Stomach (tissue), 9 donors: ENCODE data around the gene TATDN3. TPM values are rescaled to one million over a fixed set of nuclear protein-coding genes. Genes with fewer than 3 reads are reported as not detected.
"Not testable (repeated sequence)": the region's sequence is repeated elsewhere in the genome, so short reads cannot be mapped to it uniquely, and the experiment has no call there.

Experiments
- DNase-seq, 2 donors: peaks; one replicate each; pipeline versions ENCODE4 v3.0.0 to v3.0.0-alpha.2; 2013 to 2019
- H3K27ac ChIP-seq, 5 donors: fragments of 200-600 bp in 4 of 5; sonication (generic) in 4 of 5; one replicate each; pipeline ENCODE4 v1.5.1; 2013 to 2019; ENCODE audit warnings: mild to moderate bottlenecking in 1 of 5, moderate library complexity in 1 of 5
- H3K27me3 ChIP-seq, 3 donors: fragments of 200-600 bp; sonication (generic); one replicate each; pipeline ENCODE4 v1.5.1; 2017 to 2019; ENCODE audit warnings: mixed run types in 1 of 3
- H3K36me3 ChIP-seq, 4 donors: fragments of 200-600 bp; sonication (generic); 1 replicate in 3 of 4; 2 replicates in 1 of 4; pipeline ENCODE4 v1.5.1; 2016 to 2019
- H3K4me1 ChIP-seq, 4 donors: fragments of 200-600 bp; sonication (generic); one replicate each; pipeline ENCODE4 v1.5.1; 2016 to 2019
- H3K4me3 ChIP-seq, 4 donors: fragments of 200-600 bp; sonication (generic) in 3 of 4; one replicate each; pipeline ENCODE4 v1.5.1; 2016 to 2019; ENCODE audit warnings: mild to moderate bottlenecking in 1 of 4
- H3K9me3 ChIP-seq, 4 donors: fragments of 200-600 bp; sonication (generic); one replicate each; pipeline ENCODE4 v1.5.1; 2016 to 2019
- EP300 ChIP-seq: sonication (generic); formaldehyde crosslinking; IDR thresholded peaks from one replicate; pipeline ENCODE4 v1.6.1; 2017; ENCODE audit warnings: antibody characterized with exemption
- POLR2A ChIP-seq, 4 donors: fragments of 450-650 bp; IDR thresholded peaks; one replicate each; pipeline ENCODE4 v1.6.1; 2016; ENCODE audit warnings: antibody characterized with exemption in 4 of 4, control low read depth in 2 of 4, mild to moderate bottlenecking in 1 of 4, moderate library complexity in 1 of 4
- POLR2AphosphoS5 ChIP-seq, 3 donors: sonication (generic); formaldehyde crosslinking; IDR thresholded peaks; one replicate each; pipeline ENCODE4 v1.6.1; 2016; ENCODE audit warnings: antibody characterized with exemption in 3 of 3
- WGBS, 5 donors: extraction: QIAGEN DNeasy Blood & Tissue Kit in 3 of 5; methylation state at CpG; one replicate each; pipeline versions ENCODE4 v1.1.5 to v1.1.7; 2013 to 2018; 5-methylcytosine and 5-hydroxymethylcytosine counted together
- intact Hi-C: fragments of 100-400 bp; cut with DNase I; formaldehyde crosslinking; loops from one replicate; pipeline ENCODE4 v1.15.1; 2023; ENCODE audit warnings: low total_unique reads
- polyA plus RNA-seq, 3 donors: library from polyadenylated mRNA; stranded (reverse); fragments of 200-250 nt; gene quantifications; one replicate each; pipeline ENCODE4 v1.2.3, GENCODE V29; 2013
- total RNA-seq, 5 donors: library from RNA; depleted of rRNA; stranded (reverse); fragments of >200 nt; gene quantifications; one replicate each; pipeline versions ENCODE4 v1.1.0 to v1.2.3, GENCODE V29; 2014 to 2016
- TF ChIP-seq, protein P1 (sequence below), 7 experiments: fragments of 450-650 bp in 4 of 7; fragments of 200-600 bp in 3 of 7; sonication (generic) in 3 of 7; IDR thresholded peaks; one replicate each; pipeline ENCODE4 v1.5.1; 2016 to 2019; ENCODE audit warnings: antibody characterized with exemption in 7 of 7, control low read depth in 2 of 7, mild to moderate bottlenecking in 1 of 7
- donor health status: healthy with polysubstance abuse.
- donor health status: Bipolar disorder and iron deficiency.
- donor health status: healthy.

The TATDN3 gene
- total and polyA plus RNA-seq, 8 donors, result 2.6 to 52.2 (median 10.2) TPM

GRCh38 chr1:212777151-212777550 lies 14.5 kb upstream of the TATDN3 start:
- TF ChIP-seq POLR2AphosphoS5 (IDR thresholded peaks at IDR 0.05) (no peak), POLR2A (IDR thresholded peaks at IDR 0.05) (no peak)
- no peaks in the 10 kb centered on the region for H3K27me3 ChIP-seq
- H3K9me3 ChIP-seq, result no peaks in the 10 kb centered on the region
- DNase-seq, result no peak
- intact Hi-C loops, result no loop called here
- no peak overlapping the region for H3K4me3 ChIP-seq
- 90 to 95% (median 95%) methylated on average over 3 of the region's 3 CpGs for WGBS, 5 donors
- H3K4me1 ChIP-seq, result no peaks in the 10 kb centered on the region
- peaks cover 0 to 29% (median 24%) of the 10 kb centered on the region in 4 donors for H3K36me3 ChIP-seq
- H3K27ac ChIP-seq, result no peak overlapping the region

DNA sequence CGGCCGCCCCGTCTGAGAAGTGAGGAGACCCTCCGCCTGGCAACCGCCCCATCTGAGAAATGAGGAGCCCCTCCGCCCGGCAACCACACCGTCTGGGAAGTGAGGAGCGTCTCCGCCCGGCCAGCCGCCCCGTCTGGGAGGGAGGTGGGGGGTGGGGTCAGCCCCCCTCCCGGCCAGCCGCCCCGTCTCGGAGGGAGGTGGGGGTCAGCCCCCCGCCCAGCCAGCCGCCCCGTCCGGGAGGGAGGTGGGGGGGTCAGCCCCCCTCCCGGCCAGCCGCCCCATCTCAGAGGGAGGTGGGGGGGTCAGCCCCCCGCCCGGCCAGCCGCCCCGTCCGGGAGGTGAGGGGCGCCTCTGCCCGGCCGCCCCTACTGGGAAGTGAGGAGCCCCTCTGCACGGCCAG lies 12.6 kb upstream of the TATDN3 start:
- H3K36me3 ChIP-seq, result peaks cover 5 to 46% (median 42%) of the 10 kb centered on the region in 4 donors
- 87 to 100% (median 98%) methylated on average over 2 to 30 of the region's 32 CpGs; no CpG with 5 or more reads in 1 of the 5 donors for WGBS, 5 donors
- H3K9me3 ChIP-seq, intact Hi-C loops, H3K27ac ChIP-seq, H3K27me3 ChIP-seq, H3K4me1 ChIP-seq, H3K4me3 ChIP-seq, DNase-seq: not testable (repeated sequence)

DNA sequence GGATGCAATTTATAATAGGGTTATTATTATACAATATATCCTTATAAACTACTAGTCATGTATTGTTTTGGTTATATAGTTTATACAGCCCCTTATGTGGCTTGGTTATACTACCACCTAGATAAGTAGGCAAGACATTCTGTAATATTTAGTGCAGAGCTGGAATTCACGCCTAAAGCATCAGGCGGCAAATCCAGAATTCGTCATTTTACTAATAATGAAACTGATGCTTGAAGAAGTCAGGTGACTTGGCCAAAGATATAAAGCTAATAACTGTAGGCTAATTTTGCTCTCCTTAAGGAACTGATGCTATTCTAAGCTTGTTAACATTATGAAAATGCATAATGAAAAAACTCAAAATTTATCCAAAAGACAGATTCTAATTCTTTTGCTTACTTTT lies 10.9 kb upstream of the TATDN3 start:
- no peak overlapping the region for H3K27ac ChIP-seq
- 85 to 93% (median 90%) methylated on average over 3 of the region's 3 CpGs for WGBS, 5 donors
- no peaks in the 10 kb centered on the region for H3K9me3 ChIP-seq
- no peaks in the 10 kb centered on the region for H3K27me3 ChIP-seq
- TF ChIP-seq, protein P1, sequence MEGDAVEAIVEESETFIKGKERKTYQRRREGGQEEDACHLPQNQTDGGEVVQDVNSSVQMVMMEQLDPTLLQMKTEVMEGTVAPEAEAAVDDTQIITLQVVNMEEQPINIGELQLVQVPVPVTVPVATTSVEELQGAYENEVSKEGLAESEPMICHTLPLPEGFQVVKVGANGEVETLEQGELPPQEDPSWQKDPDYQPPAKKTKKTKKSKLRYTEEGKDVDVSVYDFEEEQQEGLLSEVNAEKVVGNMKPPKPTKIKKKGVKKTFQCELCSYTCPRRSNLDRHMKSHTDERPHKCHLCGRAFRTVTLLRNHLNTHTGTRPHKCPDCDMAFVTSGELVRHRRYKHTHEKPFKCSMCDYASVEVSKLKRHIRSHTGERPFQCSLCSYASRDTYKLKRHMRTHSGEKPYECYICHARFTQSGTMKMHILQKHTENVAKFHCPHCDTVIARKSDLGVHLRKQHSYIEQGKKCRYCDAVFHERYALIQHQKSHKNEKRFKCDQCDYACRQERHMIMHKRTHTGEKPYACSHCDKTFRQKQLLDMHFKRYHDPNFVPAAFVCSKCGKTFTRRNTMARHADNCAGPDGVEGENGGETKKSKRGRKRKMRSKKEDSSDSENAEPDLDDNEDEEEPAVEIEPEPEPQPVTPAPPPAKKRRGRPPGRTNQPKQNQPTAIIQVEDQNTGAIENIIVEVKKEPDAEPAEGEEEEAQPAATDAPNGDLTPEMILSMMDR (IDR thresholded peaks at IDR 0.05), result no peak
- TF ChIP-seq POLR2A (IDR thresholded peaks at IDR 0.05), result no peak
- TF ChIP-seq POLR2AphosphoS5 (IDR thresholded peaks at IDR 0.05), result no peak
- no peak for TF ChIP-seq EP300
- H3K4me1 ChIP-seq, result no peaks in the 10 kb centered on the region
- H3K4me3 ChIP-seq, result no peak overlapping the region
- H3K36me3 ChIP-seq, result peaks cover 11 to 55% (median 53%) of the 10 kb centered on the region in 4 donors
- intact Hi-C loops, result no loop called here
- no peak for DNase-seq

DNA sequence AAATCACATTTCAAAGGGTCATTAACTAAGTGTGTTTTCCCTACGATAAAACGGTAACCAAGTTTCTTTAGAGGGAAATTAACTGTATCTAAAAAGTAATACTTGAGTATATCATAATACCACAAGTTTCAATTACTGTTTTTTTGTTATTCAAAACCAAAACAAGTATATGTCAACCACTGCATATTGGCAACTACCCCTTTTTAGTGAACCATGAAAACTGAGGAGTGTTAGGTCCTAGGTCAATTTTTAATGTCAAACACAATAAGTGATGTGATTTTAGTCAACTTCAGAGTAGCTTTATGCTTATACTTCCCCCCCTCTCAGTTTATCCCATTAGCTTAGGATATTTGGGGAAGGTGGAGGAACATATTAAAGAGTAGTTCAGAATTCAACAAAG lies 10.5 kb upstream of the TATDN3 start:
- Histone ChIP-seq H3K9me3 (no peaks in the 10 kb centered on the region), H3K36me3 (peaks cover 11 to 60% (median 56%) of the 10 kb centered on the region in 4 donors), H3K27me3 (no peaks in the 10 kb centered on the region), H3K4me1 (no peaks in the 10 kb centered on the region), H3K4me3 (no peak overlapping the region), H3K27ac (no peak overlapping the region)
- intact Hi-C loops, result no loop called here
- 81 to 93% (median 83%) methylated on average over 2 of the region's 2 CpGs for WGBS, 5 donors
- DNase-seq, result no peak
- TF ChIP-seq EP300 (no peak), POLR2A (IDR thresholded peaks at IDR 0.05) (no peak), POLR2AphosphoS5 (IDR thresholded peaks at IDR 0.05) (no peak)
- TF ChIP-seq, protein P1 (IDR thresholded peaks at IDR 0.05), result no peak

- Histone ChIP-seq H3K27ac (peak overlapping the region in 1 of 5 donors; percentile 40), H3K9me3 (no peaks in the 10 kb centered on the region), H3K27me3 (no peaks in the 10 kb centered on the region), H3K4me1 (no peaks in the 10 kb centered on the region), H3K36me3 (peaks cover 11 to 69% (median 59%) of the 10 kb centered on the region in 4 donors), H3K4me3 (no peak overlapping the region)
- WGBS, 5 donors, result 81 to 92% (median 90%) methylated on average over 3 of the region's 3 CpGs
- DNase-seq, result peak in 1 of 2 donors; percentile 43
- intact Hi-C loops, result no loop called here
- TF ChIP-seq, protein P1 (IDR thresholded peaks at IDR 0.05), result peak in 5 of 7 experiments; percentile 37 to 59 (median 44)
- no peak for TF ChIP-seq POLR2AphosphoS5 (IDR thresholded peaks at IDR 0.05)
These were observed 9.1 kb upstream of the TATDN3 start for GRCh38 chr1:212782422-212783154.
